Hematopoietic multipotent progenitor cell (in vitro differentiated cells): Measurements from ENCODE around the gene TMPRSS11F. TPM values are rescaled to one million over a fixed set of nuclear protein-coding genes. Genes with fewer than 3 reads are reported as not detected.

Experiments
- DNase-seq, 3 donors: peaks; one replicate each; pipeline ENCODE4 v3.0.0-alpha.2; 2011 to 2015; ENCODE audit warnings: low read depth in 2 of 3, low spot score in 2 of 3
- small RNA-seq: library from RNA; depleted of rRNA; stranded (forward); fragments of <200 nt; gene quantifications from one replicate; pipeline ENCODE3, GENCODE V24; 2012
- total RNA-seq: library from RNA; depleted of rRNA; stranded (reverse); fragments of >200 nt; gene quantifications from one replicate; pipeline ENCODE4 v1.2.3, GENCODE V29; 2012

TMPRSS11F gene
- total RNA-seq, 1 donor, result not detected

DNA sequence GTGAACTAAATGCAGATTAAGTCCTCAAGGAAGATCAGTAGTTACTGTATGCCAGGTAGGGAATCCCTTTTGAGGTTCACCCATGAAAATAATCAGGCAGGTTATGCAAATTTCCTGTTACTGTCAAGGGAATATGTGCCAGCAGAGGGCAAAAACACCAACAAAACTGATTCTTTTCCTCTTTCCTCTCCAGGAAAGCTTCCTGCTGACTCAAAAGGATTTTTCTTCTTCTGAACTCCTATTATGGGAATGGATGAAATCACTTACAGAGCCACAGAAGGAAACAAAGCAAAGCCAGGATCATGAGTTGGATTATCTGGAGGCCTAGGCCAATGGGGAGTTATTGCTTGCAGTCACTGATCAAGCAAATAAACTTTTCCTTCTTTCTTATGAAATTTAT is 49.7 kb downstream of the TMPRSS11F start:
- no peak for DNase-seq

DNA sequence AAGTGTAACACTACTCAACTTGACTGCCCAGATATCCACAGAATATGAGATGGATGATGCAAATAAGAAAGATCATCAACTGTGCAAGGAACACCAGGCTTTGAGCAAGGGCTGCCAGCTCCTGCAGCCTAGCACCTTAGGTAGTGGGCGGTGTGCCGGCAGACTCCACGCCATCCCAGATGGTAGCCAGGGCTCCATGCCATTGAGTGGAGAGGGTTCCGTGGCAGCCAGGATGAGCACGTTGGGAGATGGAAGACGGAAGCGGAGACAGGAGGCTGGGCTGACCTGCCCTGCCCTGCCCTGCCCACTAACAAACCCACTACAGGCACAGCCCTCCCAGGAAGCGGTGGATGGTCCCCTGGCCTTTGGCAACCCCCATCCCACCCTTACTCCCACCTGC is 51.9 kb downstream of the TMPRSS11F start:
- DNase-seq, result no peak

DNA sequence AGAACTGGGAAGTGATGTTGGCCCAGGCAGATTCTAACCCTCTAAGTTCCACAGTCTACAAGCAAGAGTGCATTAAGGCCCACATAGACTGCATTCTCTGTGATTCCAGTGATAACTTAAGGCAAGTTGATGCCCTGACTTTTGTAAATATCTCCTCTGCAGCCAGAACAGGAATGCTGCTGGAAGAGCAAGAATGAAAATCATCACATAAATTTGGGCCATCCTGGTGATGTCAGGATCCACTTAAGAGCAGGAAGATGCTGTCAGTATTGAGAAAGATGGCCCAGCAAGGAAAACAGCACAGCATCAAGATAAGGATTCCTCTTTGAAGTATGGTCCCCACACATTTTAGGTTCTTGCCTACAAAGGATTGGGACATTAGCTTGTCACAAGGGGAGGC is 52.4 kb downstream of the TMPRSS11F start:
- no peak for DNase-seq

GRCh38 chr4:68076194-68076593 is 53.5 kb downstream of the TMPRSS11F start:
- DNase-seq, result no peak

DNA sequence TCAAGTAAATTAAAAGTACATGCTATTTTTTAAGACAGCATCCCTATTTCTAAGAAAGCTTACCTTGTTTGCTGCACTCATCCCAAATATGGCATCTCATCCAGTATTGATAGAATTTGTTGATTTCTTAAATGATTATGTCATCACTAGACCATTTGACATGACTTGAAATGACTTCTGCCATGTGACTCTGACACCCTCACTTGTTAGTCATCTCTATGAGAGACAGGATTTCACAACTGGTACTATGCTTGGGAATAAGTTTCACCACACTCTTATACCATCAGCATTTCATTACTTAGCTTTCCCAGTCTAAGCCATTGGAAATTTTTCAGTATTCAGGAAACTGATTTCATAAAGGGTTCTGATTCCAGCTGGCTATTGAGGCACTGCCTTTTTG is 55.3 kb downstream of the TMPRSS11F start:
- no peak for DNase-seq

DNA sequence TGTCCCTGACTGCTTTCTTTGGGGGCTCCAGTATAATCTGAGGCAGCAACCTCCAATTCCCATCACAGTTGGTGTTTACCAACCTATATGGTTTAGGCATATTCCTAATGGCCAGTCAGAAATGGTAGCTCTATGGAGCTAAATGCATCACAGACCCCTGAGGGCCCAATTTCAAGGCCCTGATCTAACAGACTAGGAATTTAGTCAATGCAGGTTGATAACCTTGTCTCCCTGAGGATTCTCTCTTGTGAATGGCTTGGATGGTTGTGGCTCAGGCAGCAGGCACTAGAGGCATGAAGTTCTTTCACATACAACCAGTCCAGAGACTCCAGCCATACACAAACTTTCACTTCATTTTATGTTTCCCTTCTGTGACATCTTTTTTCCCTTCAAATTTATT is 59.4 kb downstream of the TMPRSS11F start:
- no peak for DNase-seq

- DNase-seq, result no peak
Observed at GRCh38 chr4:68062501-68062900, 67.2 kb downstream of the TMPRSS11F start.

DNA sequence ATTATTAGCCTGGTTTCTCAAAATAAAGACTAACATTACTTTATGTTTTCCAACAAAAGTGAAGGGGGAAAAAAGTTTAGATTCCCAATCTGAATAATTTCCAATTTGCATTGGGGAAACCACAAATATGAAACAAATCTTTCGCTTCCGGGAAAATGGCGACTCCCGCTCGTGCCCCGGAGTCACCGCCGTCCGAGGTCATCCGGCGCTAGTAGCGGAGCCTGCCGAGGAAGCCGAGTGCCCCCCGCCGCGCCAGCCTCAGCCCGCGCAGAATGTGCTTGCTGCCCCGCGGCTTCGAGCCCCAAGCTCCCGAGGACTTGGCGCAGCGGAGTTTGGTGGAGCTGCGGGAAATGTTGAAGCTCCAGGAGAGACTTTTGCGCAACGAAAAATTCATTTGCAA is 91.4 kb downstream of the TMPRSS11F start:
- DNase-seq, result no peak

DNA sequence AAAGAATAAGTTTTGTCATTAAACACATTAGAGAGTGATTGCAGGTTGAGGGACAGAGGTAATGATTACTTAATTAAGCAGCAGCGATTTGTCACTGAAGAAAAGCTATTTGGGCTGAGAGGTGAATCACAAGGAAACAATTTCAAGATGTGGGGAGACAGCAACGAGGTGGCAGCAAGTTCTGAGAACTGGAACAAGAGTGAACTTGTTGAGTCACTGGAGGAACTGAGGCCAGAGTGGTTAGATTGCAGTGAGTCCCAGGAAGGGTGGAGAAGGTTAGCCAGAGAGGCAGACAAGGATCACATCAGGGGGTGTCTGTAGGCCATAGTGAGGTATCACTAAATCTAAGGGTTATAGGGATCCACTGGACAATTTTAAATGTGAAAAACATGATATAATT is 108.5 kb downstream of the TMPRSS11F start:
- no peak for DNase-seq

GRCh38 chr4:68011684-68012083 is 118.0 kb downstream of the TMPRSS11F start:
- no peak for DNase-seq

Small RNA genes within 50 kb of the gene (small RNA-seq; reads per million reads assigned to genes)
- gene RNU6-95P, result not detected

Other genes starting within 250 kb of the TMPRSS11F start
- not detected for gene TMPRSS11D, start 245.9 kb downstream of the TMPRSS11F start, total RNA-seq
- not detected for gene TMPRSS11A, start 166.4 kb downstream of the TMPRSS11F start, total RNA-seq
- not detected for gene TMPRSS11B, start 115.8 kb upstream of the TMPRSS11F start, total RNA-seq
- 48.7 TPM for gene YTHDC1, start 220.2 kb upstream of the TMPRSS11F start, total RNA-seq